Thymus (tissue), 11 donors: Measurements from ENCODE around the gene KPNB1. TPM values are rescaled to one million over a fixed set of nuclear protein-coding genes. Genes with fewer than 3 reads are reported as not detected.

Source experiments
- DNase-seq, 9 donors: peaks; one replicate each; pipeline ENCODE4 v3.0.0-alpha.2; 2013; ENCODE audit warnings: low spot score in 9 of 9, low read depth in 6 of 9, missing footprints in 1 of 9
- H3K27ac ChIP-seq, 2 donors: one replicate each; pipeline ENCODE4 v1.5.1; 2013; ENCODE audit warnings: control low read depth in 1 of 2, low read depth in 1 of 2, low read length in 1 of 2, mild to moderate bottlenecking in 1 of 2, moderate library complexity in 1 of 2
- H3K27me3 ChIP-seq, 2 donors: one replicate each; pipeline ENCODE4 v1.5.1; 2013; ENCODE audit warnings: low read length in 1 of 2; ENCODE audit not compliant: control insufficient read depth in 2 of 2, insufficient read depth in 1 of 2
- H3K36me3 ChIP-seq, 2 donors: one replicate each; pipeline ENCODE4 v1.5.1; 2013; ENCODE audit warnings: low read length in 1 of 2, mild to moderate bottlenecking in 1 of 2, moderate library complexity in 1 of 2; ENCODE audit not compliant: control insufficient read depth in 2 of 2, insufficient read depth in 2 of 2
- H3K4me1 ChIP-seq, 2 donors: one replicate each; pipeline ENCODE4 v1.5.1; 2013; ENCODE audit warnings: low read length in 2 of 2; ENCODE audit not compliant: control insufficient read depth in 2 of 2, insufficient read depth in 2 of 2
- H3K4me3 ChIP-seq, 2 donors: one replicate each; pipeline ENCODE4 v1.5.1; 2013; ENCODE audit warnings: low read length in 2 of 2, control low read depth in 1 of 2, mild to moderate bottlenecking in 1 of 2
- H3K9me3 ChIP-seq, 2 donors: one replicate each; pipeline ENCODE4 v1.5.1; 2013; ENCODE audit warnings: low read length in 1 of 2, mild to moderate bottlenecking in 1 of 2; ENCODE audit not compliant: control insufficient read depth in 2 of 2, insufficient read depth in 1 of 2
- WGBS: extraction: QIAGEN DNeasy Blood & Tissue Kit; methylation state at CpG from one replicate; pipeline ENCODE4 v1.1.7; 2013; 5-methylcytosine and 5-hydroxymethylcytosine counted together
- polyA plus RNA-seq: library from polyadenylated mRNA; stranded (reverse); fragments of 200-250 nt; gene quantifications from one replicate; pipeline ENCODE4 v1.2.3, GENCODE V29; 2013
- total RNA-seq: library from RNA; stranded (reverse); fragments of 120-200 nt; gene quantifications from one replicate; pipeline ENCODE4 v1.2.4, GENCODE V29; 2013
- donor health status: healthy.

The KPNB1 gene
- total and polyA plus RNA-seq, 2 donors = 91.3 to 121 TPM

DNA sequence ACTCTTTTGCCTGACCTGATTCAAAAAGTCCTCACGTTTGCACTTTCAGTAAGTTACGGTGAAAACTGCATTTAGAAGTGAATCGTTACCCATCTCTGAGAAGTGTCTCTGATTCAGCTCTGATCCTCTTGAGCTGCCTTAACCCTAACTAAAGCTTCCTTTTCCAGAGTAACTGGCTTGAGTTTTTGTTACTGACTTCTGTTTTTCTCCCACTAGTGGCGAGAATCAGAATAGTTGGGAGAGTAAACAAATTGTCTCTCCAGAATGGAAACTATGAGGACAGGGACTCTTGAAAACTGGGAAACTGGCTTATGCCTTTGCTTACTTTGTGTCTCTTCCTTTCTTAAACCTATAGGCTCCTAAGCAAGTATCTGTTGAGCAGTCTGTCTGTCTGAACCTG lies 31.3 kb upstream of the KPNB1 start:
- Histone ChIP-seq H3K27ac (no peak overlapping the region), H3K4me1 (no peaks in the 10 kb centered on the region), H3K36me3 (peaks cover 34 to 61% of the 10 kb centered on the region in 2 donors), H3K9me3 (no peaks in the 10 kb centered on the region), H3K4me3 (no peak overlapping the region), H3K27me3 (no peaks in the 10 kb centered on the region)
- 73% methylated on average over 4 of the region's 4 CpGs for WGBS
- DNase-seq = no peak

DNA sequence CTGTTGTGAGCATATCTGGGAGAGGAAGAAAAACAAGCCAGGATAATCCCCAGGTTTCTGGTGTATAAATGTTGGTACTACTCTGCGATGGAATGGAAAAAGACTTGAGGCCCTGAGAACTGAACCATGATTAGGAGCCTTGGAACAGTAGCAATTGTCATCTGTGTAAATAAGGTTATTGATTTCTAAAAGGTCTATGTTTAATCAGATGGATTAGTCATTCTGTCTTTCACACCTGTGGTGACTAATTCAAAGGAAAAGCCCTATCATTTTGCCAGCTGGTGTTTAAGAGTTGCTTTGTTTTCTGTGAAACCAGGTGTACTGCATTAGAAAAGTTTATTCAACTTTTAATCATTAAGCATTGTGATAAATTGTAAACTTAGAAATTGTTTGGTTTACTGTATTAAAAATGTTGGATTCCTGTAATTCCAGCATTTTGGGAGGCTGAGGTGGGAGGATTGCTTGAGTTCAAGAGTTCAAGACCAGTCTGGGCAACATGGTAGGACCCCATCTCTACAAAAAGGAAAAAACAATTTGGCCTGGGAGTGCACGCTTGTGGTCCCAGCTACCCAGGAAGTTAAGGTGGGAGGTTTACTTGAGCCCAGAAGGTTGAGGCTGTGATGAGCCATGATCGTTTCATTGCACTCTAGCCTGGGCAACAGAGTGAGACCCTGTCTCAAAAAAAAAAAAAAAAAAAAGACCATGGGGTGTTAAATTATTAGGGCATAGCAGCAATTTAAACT lies 29.0 kb upstream of the KPNB1 start:
- WGBS = 94% methylated on average over 3 of the region's 3 CpGs
- Histone ChIP-seq H3K4me3 (no peak overlapping the region), H3K4me1 (no peaks in the 10 kb centered on the region), H3K36me3 (peaks cover 39 to 61% of the 10 kb centered on the region in 2 donors), H3K9me3 (no peaks in the 10 kb centered on the region), H3K27me3 (no peaks in the 10 kb centered on the region), H3K27ac (no peak overlapping the region)
- DNase-seq = no peak

DNA sequence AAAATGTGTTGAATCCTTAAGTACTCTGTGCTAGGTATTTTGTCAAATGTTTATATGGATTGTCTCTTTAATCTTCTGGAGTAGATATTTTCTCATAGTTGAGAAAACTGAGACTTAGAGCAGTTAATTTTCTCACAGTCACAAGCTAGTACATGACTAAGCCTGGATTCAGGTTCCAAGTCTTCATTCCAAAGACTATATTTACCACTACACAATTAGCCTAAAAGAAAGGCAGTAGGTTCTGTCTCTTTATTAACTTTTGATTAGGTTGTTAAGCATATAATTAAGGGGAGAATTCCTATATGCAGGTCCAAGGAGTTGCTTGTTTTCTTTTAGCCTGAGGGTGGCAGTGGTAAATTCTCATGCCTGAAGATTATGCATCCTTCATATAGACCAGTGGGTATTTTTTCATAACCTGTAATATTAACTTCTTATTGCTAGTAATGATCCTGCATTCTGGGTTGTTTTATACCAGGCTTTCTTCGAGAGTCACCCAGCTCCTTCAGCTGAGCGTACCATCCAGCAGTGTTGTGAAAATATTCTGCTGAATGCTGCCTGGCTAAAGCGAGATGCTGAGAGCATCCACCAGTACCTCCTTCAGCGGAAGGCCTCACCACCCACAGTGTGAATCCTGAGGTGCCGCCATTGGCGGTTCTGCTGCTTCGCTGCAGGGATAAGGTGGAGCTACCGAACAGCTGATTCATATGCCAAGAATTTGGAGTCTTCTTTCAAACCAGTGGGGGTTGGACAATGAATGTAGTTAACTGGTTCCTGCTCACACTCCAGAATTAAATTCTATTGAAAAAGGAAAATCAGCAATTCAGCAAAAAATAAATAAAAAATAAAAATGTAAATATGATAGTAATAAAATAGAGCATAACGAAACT lies 28.2 kb upstream of the KPNB1 start:
- H3K4me3 ChIP-seq = no peak overlapping the region
- no peaks in the 10 kb centered on the region for H3K9me3 ChIP-seq
- peak overlapping the region in 1 of 2 donors; percentile 60 for H3K27ac ChIP-seq
- 94% methylated on average over 9 of the region's 9 CpGs for WGBS
- no peaks in the 10 kb centered on the region for H3K4me1 ChIP-seq
- peaks cover 35 to 61% of the 10 kb centered on the region in 2 donors for H3K36me3 ChIP-seq
- no peaks in the 10 kb centered on the region for H3K27me3 ChIP-seq
- no peak for DNase-seq

DNA sequence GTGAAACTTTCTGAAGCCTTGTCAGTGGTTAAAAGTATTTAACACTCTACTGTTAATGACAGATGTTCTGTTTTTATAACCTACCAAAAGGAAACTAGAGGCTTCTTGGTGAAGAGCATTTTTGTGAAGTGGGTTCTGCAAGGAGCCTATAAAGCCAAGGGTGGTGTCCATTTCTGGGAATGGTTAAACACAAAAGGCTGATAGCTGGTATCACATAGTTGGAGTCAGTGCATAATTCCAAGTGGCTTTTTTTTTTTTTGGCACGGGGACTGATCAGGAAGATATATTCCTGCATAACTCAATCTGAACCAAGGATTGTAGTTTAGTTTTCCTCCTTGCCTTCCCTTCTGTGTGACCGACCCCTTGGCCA lies 27.6 kb upstream of the KPNB1 start:
- no peak for DNase-seq
- no peaks in the 10 kb centered on the region for H3K27me3 ChIP-seq
- no peak overlapping the region for H3K27ac ChIP-seq
- H3K4me3 ChIP-seq = no peak overlapping the region
- H3K36me3 ChIP-seq = peaks cover 35 to 59% of the 10 kb centered on the region in 2 donors
- 91% methylated on average over 2 of the region's 2 CpGs for WGBS
- no peaks in the 10 kb centered on the region for H3K9me3 ChIP-seq
- H3K4me1 ChIP-seq = no peaks in the 10 kb centered on the region

DNA sequence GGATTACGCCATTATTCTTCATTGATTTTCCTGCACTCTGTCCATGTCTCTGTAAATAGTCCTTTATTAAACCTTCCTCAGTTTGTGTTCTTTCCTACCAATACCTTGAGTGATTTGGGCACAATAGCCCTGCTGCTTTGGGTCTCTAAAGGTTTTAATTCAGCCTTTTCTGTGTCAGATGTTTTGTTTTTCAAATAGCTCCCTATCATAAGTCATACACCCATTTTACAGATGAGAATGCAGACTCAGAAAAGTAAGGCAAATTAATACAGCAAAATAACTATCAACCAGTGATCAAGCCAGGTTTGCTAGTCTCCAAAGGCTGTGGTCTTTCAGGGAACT lies 25.0 kb upstream of the KPNB1 start:
- H3K4me3 ChIP-seq = no peak overlapping the region
- no peak overlapping the region for H3K27ac ChIP-seq
- H3K27me3 ChIP-seq = no peaks in the 10 kb centered on the region
- no peaks in the 10 kb centered on the region for H3K9me3 ChIP-seq
- no peak for DNase-seq
- peaks cover 22 to 42% of the 10 kb centered on the region in 2 donors for H3K36me3 ChIP-seq
- 38% methylated on average over 1 of the region's 1 CpG for WGBS
- H3K4me1 ChIP-seq = no peaks in the 10 kb centered on the region

DNA sequence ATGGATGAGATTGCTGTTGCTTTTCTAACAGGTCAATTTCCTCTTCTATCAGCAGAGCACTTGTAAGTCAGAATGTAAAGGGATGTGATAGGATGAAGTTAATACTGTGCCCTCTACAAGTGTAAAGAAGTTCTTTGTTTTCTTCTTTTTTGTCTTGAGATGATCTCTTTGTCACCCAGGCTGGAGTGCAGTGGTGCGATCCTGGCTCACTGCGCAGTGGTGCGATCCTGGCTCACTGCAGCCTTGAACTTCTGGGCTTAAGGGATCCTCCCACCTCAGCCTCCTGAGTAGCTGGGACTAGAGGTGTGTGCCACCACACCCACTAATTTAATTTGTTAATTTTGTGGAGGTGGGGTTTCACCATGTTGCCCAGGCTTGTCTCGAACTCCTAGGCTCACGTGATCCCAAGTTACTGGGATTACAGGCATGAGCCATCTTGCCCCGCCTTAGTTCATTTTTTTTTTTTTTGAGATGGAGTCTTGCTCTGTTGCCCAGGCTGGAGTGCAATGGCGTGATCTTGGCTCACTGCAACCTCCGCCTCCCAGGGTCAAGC lies 21.6 kb upstream of the KPNB1 start:
- Histone ChIP-seq H3K36me3 (peaks cover 9 to 13% of the 10 kb centered on the region in 2 donors), H3K4me3 (no peak overlapping the region), H3K4me1 (no peaks in the 10 kb centered on the region), H3K27me3 (no peaks in the 10 kb centered on the region), H3K27ac (no peak overlapping the region), H3K9me3 (no peaks in the 10 kb centered on the region)
- DNase-seq = no peak
- 96% methylated on average over 8 of the region's 8 CpGs for WGBS

DNA sequence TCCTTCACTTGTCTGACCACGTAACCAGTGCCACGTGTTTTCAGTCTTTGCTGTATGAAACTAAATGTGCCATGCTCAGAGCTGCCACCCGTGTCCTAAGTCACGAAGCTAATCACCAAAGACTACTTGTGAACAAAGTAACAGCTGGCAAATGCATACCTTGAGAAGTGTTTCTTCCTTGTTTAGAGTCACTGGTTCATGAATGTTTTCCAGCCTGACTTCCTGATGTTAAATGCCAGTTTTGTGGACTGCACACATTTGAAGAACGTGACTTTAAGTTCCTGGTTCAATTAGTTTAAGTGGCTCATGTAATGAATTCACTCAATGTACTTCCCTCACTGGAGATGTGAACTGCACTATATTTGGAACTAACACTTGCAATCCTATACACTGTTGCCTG lies 19.9 kb upstream of the KPNB1 start:
- WGBS = 96% methylated on average over 5 of the region's 5 CpGs
- H3K27ac ChIP-seq = no peak overlapping the region

DNA sequence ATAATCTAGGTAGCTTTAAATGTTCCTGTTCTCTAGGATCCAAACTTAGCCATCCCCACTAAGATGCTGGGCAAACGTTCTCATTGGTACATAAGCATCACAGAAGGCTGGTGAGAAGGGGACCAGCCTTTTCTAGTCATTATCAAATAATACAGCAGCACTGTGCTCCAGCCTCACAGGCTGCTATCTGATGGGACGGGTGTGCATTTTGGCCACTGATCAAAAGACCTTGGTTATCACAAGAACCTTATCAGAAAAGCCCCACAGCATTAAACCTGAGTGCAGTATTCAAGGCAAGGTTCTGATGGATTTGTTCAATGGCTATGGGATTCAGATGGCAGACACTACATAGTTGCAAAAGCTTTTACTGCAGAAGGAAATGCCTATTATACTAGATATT lies 19.1 kb upstream of the KPNB1 start:
- H3K4me1 ChIP-seq = no peaks in the 10 kb centered on the region
- H3K27me3 ChIP-seq = no peaks in the 10 kb centered on the region
- no peak for DNase-seq
- no peak overlapping the region for H3K27ac ChIP-seq
- WGBS = 97% methylated on average over 2 of the region's 2 CpGs
- H3K4me3 ChIP-seq = no peak overlapping the region
- H3K9me3 ChIP-seq = no peaks in the 10 kb centered on the region
- H3K36me3 ChIP-seq = peaks cover 0 to under 1% of the 10 kb centered on the region in 2 donors

More for the DNA sequence above, 19.9 kb upstream of the KPNB1 start:
- H3K36me3 ChIP-seq = peaks cover 0 to 8% of the 10 kb centered on the region in 2 donors
- H3K27me3 ChIP-seq = no peaks in the 10 kb centered on the region
- H3K4me3 ChIP-seq = no peak overlapping the region
- H3K4me1 ChIP-seq = no peaks in the 10 kb centered on the region
- no peaks in the 10 kb centered on the region for H3K9me3 ChIP-seq
- DNase-seq = no peak

DNA sequence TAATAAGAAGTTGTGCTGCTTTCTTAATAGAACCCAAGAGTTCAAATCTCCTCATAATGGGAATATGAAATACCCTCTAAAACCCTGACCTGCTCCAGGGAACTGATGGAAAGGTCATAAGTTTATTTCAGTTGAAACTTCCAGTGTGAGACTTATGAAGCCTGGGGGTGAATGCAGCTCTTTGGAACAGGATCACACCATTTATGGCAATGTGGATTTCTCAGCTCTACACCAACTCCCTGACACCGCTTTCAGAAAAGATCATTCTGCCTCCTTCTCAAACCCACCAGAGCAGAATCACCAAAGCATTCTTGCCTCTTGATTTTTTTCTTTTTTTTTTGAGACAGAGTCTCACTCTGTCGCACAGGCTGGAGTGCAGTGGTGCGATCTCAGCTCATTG lies 16.7 kb upstream of the KPNB1 start:
- no peaks in the 10 kb centered on the region for H3K36me3 ChIP-seq
- DNase-seq = no peak
- no peak overlapping the region for H3K4me3 ChIP-seq
- no peaks in the 10 kb centered on the region for H3K9me3 ChIP-seq
- 98% methylated on average over 3 of the region's 3 CpGs for WGBS
- H3K27me3 ChIP-seq = no peaks in the 10 kb centered on the region
- H3K4me1 ChIP-seq = no peaks in the 10 kb centered on the region
- peak overlapping the region in 1 of 2 donors; percentile 3 for H3K27ac ChIP-seq
